ENCODE measurements around the gene PIM2.

DNA sequence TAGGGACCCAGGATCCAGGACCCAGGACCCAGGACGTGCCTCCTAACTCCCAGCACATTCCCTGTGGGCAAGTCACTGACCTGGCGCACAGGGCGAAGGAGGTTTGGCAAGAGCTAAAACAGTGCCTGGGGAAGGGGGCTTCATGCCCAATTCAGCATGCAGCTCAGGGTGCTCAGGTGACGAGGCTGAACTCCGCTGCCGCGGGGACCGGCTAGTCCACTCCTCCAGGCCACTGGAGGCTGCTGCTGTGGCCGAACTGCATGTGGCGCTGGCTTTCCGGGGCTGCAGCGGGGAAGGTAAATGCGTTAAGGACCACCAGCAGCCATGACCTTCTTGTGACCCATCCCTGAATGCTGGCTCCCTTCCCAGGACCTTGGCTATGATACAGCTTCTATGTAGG lies 4.9 kb upstream of the PIM2 start:
- TF ChIP-seq POLR2A (IDR thresholded peaks at IDR 0.05), result no peak
- TF ChIP-seq, protein P1, sequence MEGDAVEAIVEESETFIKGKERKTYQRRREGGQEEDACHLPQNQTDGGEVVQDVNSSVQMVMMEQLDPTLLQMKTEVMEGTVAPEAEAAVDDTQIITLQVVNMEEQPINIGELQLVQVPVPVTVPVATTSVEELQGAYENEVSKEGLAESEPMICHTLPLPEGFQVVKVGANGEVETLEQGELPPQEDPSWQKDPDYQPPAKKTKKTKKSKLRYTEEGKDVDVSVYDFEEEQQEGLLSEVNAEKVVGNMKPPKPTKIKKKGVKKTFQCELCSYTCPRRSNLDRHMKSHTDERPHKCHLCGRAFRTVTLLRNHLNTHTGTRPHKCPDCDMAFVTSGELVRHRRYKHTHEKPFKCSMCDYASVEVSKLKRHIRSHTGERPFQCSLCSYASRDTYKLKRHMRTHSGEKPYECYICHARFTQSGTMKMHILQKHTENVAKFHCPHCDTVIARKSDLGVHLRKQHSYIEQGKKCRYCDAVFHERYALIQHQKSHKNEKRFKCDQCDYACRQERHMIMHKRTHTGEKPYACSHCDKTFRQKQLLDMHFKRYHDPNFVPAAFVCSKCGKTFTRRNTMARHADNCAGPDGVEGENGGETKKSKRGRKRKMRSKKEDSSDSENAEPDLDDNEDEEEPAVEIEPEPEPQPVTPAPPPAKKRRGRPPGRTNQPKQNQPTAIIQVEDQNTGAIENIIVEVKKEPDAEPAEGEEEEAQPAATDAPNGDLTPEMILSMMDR (IDR thresholded peaks at IDR 0.05 in 4 of 5, conservative IDR thresholded peaks at IDR 0.05 in 1 of 5), result no peak
